IMR-90 (cell line): ENCODE measurements around the gene MSH3. TPM values are rescaled to one million over a fixed set of nuclear protein-coding genes. Genes with fewer than 3 reads are reported as not detected.

Source experiments
- ATAC-seq: fragments of 200-7000 bp; cut with Tn5 transposase; 2 replicates; pipeline ENCODE4 v1.9.1; 2020; ENCODE audit warnings: low read depth, mild to moderate bottlenecking, moderate library complexity
- BruUV-seq: library from RNA; stranded (reverse); fragments of 400-500 nt; replicated peaks from 2 replicates; lab custom pipeline; 2021; lab: Mats Ljungman, UMichigan
- CTCF ChIA-PET: fragments of 300-600 bp; formaldehyde crosslinking; extraction: SDS; loops from one replicate; lab custom pipeline; 2021; ENCODE audit warnings: antibody characterized with exemption; lab: Yijun Ruan, JAX
- POLR2A ChIA-PET: fragments of 300-600 bp; sonication (Branson Sonifier 250); formaldehyde crosslinking; loops from one replicate; lab custom pipeline; 2022; ENCODE audit warnings: antibody characterized with exemption; ENCODE audit not compliant: unreplicated experiment; lab: Charles Lee
- DNase-seq: peaks from one replicate; pipeline ENCODE4 v3.0.0; 2013
- H2AFZ ChIP-seq: replicated peaks from 2 replicates; pipeline ENCODE3; 2013; ENCODE audit warnings: low read length, mild to moderate bottlenecking; ENCODE audit not compliant: poor library complexity
- H2AK5ac ChIP-seq: 2 replicates; pipeline ENCODE4 v1.6.1; 2013; ENCODE audit warnings: low read depth, low read length, inconsistent platforms
- H2AK9ac ChIP-seq: replicated peaks from 2 replicates; pipeline ENCODE3; 2013; ENCODE audit warnings: mild to moderate bottlenecking, low read depth, low read length, moderate library complexity; ENCODE audit not compliant: poor library complexity
- H2BK120ac ChIP-seq: 2 replicates; pipeline ENCODE4 v1.6.1; 2013; ENCODE audit warnings: low read depth, low read length, inconsistent platforms
- H2BK15ac ChIP-seq: 3 replicates; pipeline ENCODE4 v1.6.1; 2013; ENCODE audit warnings: low read depth, low read length, inconsistent platforms
- H2BK20ac ChIP-seq: 2 replicates; pipeline ENCODE4 v1.6.1; 2013; ENCODE audit warnings: low read depth, mild to moderate bottlenecking, inconsistent platforms, low read length, moderate library complexity
- H2BK5ac ChIP-seq: 2 replicates; pipeline ENCODE4 v1.6.1; 2013; ENCODE audit warnings: mild to moderate bottlenecking, low read depth, low read length, inconsistent platforms; ENCODE audit not compliant: poor library complexity, severe bottlenecking
- H3K14ac ChIP-seq: replicated peaks from 2 replicates; pipeline ENCODE4 v1.6.1; 2013; ENCODE audit warnings: low read depth, low read length, inconsistent platforms
- H3K18ac ChIP-seq: 2 replicates; pipeline ENCODE4 v1.6.1; 2013; ENCODE audit warnings: low read depth, low read length, control low read depth
- H3K23ac ChIP-seq: 2 replicates; pipeline ENCODE4 v1.6.1; 2013; ENCODE audit warnings: low read depth, low read length, inconsistent platforms
- H3K27ac ChIP-seq: 2 replicates; pipeline ENCODE4 v1.5.1; 2013; ENCODE audit warnings: mild to moderate bottlenecking, control low read depth, low read length; ENCODE audit not compliant: insufficient read depth
- H3K27me3 ChIP-seq: 2 replicates; pipeline ENCODE4 v1.6.1; 2013; ENCODE audit warnings: low read length; ENCODE audit not compliant: control insufficient read depth, insufficient read depth
- H3K36me3 ChIP-seq: 2 replicates; pipeline ENCODE4 v1.6.1; 2013; ENCODE audit warnings: low read length, mixed read lengths; ENCODE audit not compliant: control insufficient read depth, insufficient read depth
- H3K4ac ChIP-seq: 2 replicates; pipeline ENCODE4 v1.6.1; 2013; ENCODE audit warnings: low read depth, low read length, inconsistent platforms
- H3K4me1 ChIP-seq: 2 replicates; pipeline ENCODE4 v1.6.1; 2013; ENCODE audit warnings: low read length, mixed read lengths; ENCODE audit not compliant: control insufficient read depth, insufficient read depth
- H3K4me2 ChIP-seq: 2 replicates; pipeline ENCODE4 v1.6.1; 2013; ENCODE audit warnings: low read depth, mild to moderate bottlenecking, control low read depth, low read length, moderate library complexity
- H3K4me3 ChIP-seq: 2 replicates; pipeline ENCODE4 v1.5.1; 2013; ENCODE audit warnings: low read depth, mild to moderate bottlenecking, control low read depth, low read length, moderate library complexity; ENCODE audit not compliant: insufficient read depth
- H3K56ac ChIP-seq: 2 replicates; pipeline ENCODE4 v1.6.1; 2013; ENCODE audit warnings: low read length, inconsistent platforms; ENCODE audit not compliant: insufficient read depth; ENCODE audit errors: extremely low read depth
- H3K79me1 ChIP-seq, 2 experiments: 2 replicates each; pipeline ENCODE4 v1.6.1; 2013; ENCODE audit warnings: low read length in 2 of 2, inconsistent platforms in 1 of 2, low read depth in 1 of 2
- H3K9ac ChIP-seq: 2 replicates; pipeline ENCODE4 v1.6.1; 2013; ENCODE audit warnings: low read depth, low read length, control low read depth
- H3K9me1 ChIP-seq: 2 replicates; pipeline ENCODE4 v1.6.1; 2013; ENCODE audit warnings: low read length, inconsistent platforms; ENCODE audit not compliant: insufficient read depth
- H3K9me3 ChIP-seq: 2 replicates; pipeline ENCODE4 v1.6.1; 2013; ENCODE audit warnings: low read length; ENCODE audit not compliant: control insufficient read depth, insufficient read depth
- H4K20me1 ChIP-seq: 2 replicates; pipeline ENCODE4 v1.6.1; 2013; ENCODE audit warnings: low read length, inconsistent platforms; ENCODE audit not compliant: insufficient read depth
- H4K5ac ChIP-seq: 2 replicates; pipeline ENCODE4 v1.6.1; 2013; ENCODE audit warnings: mild to moderate bottlenecking, low read depth, low read length, control low read depth
- H4K8ac ChIP-seq, 2 experiments: 2 replicates each; pipeline ENCODE4 v1.6.1; 2013; ENCODE audit warnings: low read depth in 2 of 2, low read length in 2 of 2, control low read depth in 1 of 2, inconsistent platforms in 1 of 2
- H4K91ac ChIP-seq: 2 replicates; pipeline ENCODE4 v1.6.1; 2013; ENCODE audit warnings: low read depth, low read length, inconsistent platforms; ENCODE audit not compliant: insufficient read depth
- CTCF ChIP-seq: conservative IDR thresholded peaks from 2 replicates; pipeline ENCODE4 v1.5.1; 2012; ENCODE audit warnings: mild to moderate bottlenecking, low read depth, low read length, improper control_type of control experiment
- FOS ChIP-seq: fragments of 150-350 bp; IDR thresholded peaks from 2 replicates; pipeline ENCODE4 v1.6.1; 2016; ENCODE audit warnings: low read depth, low read length
- WGBS, 2 experiments: methylation state at CpG; one replicate each; pipeline versions ENCODE4 v1.1.5 to v1.1.7; 2013; ENCODE audit warnings: missing lambda C conversion rate in 2 of 2; ENCODE audit not compliant: insufficient read length in 1 of 2; ENCODE audit errors: extremely low coverage in 2 of 2; 5-methylcytosine and 5-hydroxymethylcytosine counted together
- dilution Hi-C: fragments of 300-500 bp; cut with HindIII; formaldehyde crosslinking; loops from one replicate; pipeline ENCODE4 v1.14.3; 2018; ENCODE audit warnings: low sequenced_read_pairs; ENCODE audit not compliant: unreplicated experiment
- in situ Hi-C: fragments of 300-500 bp; cut with MboI; formaldehyde crosslinking; loops from 3 replicates; pipeline ENCODE4 v1.14.3; 2019; ENCODE audit warnings: low sequenced_read_pairs, inconsistent platforms, mixed read lengths
- intact Hi-C: fragments of 100-400 bp; cut with micrococcal nuclease; formaldehyde crosslinking; loops from 2 replicates; pipeline ENCODE4 v1.10.0; 2022
- polyA plus RNA-seq, 3 experiments: library from polyadenylated mRNA; depleted of rRNA; stranded (reverse); fragments of >200 nt; gene quantifications; 2 replicates each; pipeline ENCODE4 v1.2.3, GENCODE V29; 2012; ENCODE audit warnings: low replicate concordance in 1 of 3
- total RNA-seq: library from RNA; depleted of rRNA; stranded (reverse); fragments of >200 nt; gene quantifications from 2 replicates; pipeline ENCODE4 v1.2.3, GENCODE V29; 2012

The MSH3 gene
- total and polyA plus RNA-seq, 2 of the 4 experiments (the other 2 are of a cell fraction), result 4.6 to 13.3 TPM

- H3K9me1 ChIP-seq, result peaks cover 15% of the 10 kb centered on the region; the same call in 1 of the 2 replicates
- H3K23ac ChIP-seq, result no peak overlapping the region
- POLR2A ChIA-PET, result no interaction called here
- no CpG with 5 or more reads among the region's 1 CpG for WGBS, 2 experiments
- no peak overlapping the region for H3K18ac ChIP-seq
- no peak overlapping the region for H2AK9ac ChIP-seq
- intact Hi-C loops, result no loop called here
- 0 out of 2 replicates have a peak, but pooled peaks cover 2% of the 10 kb centered on the region for H3K4me1 ChIP-seq
- H4K91ac ChIP-seq, result no peak overlapping the region
- no peak overlapping the region for H3K4ac ChIP-seq
- no peak overlapping the region for H4K5ac ChIP-seq
- CTCF ChIA-PET, result interaction anchor here (1.0 kb wide), 1 partner anchor 493 kb away, joined by 3 read pairs; no protein-coding TSS in a partner anchor
- dilution Hi-C loops, result no loop called here
- no peaks in the 10 kb centered on the region for H3K9me3 ChIP-seq
- no peak overlapping the region for H2BK120ac ChIP-seq
- no peak overlapping the region for H2BK15ac ChIP-seq
- no peak for DNase-seq
- no peaks in the 10 kb centered on the region for H4K20me1 ChIP-seq
- no peak for TF ChIP-seq FOS
- no peak for TF ChIP-seq CTCF
- H2BK5ac ChIP-seq, result no peak overlapping the region
- no peak for ATAC-seq
- in situ Hi-C loops, result no loop called here
- H3K79me1 ChIP-seq, result peaks cover 0 to 3% of the 10 kb centered on the region in 2 experiments; a peak in 2 of 4 replicates
- H3K27me3 ChIP-seq, result no peaks in the 10 kb centered on the region
- no peak overlapping the region for H3K14ac ChIP-seq
- no peak overlapping the region for H3K4me2 ChIP-seq
- no peak overlapping the region for H4K8ac ChIP-seq
- no peak overlapping the region for H3K56ac ChIP-seq
- BruUV-seq, result no TSS peak
- no peak overlapping the region for H3K4me3 ChIP-seq
- no peak overlapping the region for H2AK5ac ChIP-seq
- H2BK20ac ChIP-seq, result no peak overlapping the region
- no peak overlapping the region for H2AFZ ChIP-seq
- H3K36me3 ChIP-seq, result peaks cover 11% of the 10 kb centered on the region
- H3K9ac ChIP-seq, result no peak overlapping the region
- H3K27ac ChIP-seq, result no peak overlapping the region
Observed at GRCh38 chr5:80701597-80701996, 47.1 kb downstream of the MSH3 start.
